K562 (cell line): Measurements from ENCODE around the gene C1QBP. TPM values are rescaled to one million over a fixed set of nuclear protein-coding genes. Genes with fewer than 3 reads are reported as not detected.

Source experiments
- BCLAF1 ChIP-seq, 2 experiments: fragments of 450-650 bp in 1 of 2; IDR thresholded peaks; 2 replicates each; pipeline ENCODE4 v1.6.1; 2011 to 2017; ENCODE audit warnings: low read depth in 2 of 2, antibody characterized with exemption in 1 of 2, borderline replicate concordance in 1 of 2, low read length in 1 of 2, mild to moderate bottlenecking in 1 of 2, mixed read lengths in 1 of 2; ENCODE audit not compliant: control insufficient read depth in 1 of 2
- BRF1 ChIP-seq: IDR thresholded peaks from 3 replicates; pipeline ENCODE4 v1.6.1; 2011; ENCODE audit warnings: borderline replicate concordance, mild to moderate bottlenecking; ENCODE audit not compliant: insufficient read length; ENCODE audit errors: extremely low read depth
- CEBPG ChIP-seq, 3 experiments: fragments of 200-800 bp in 1 of 3; sonication (Bioruptor generic) in 1 of 3; sonication (generic) in 1 of 3; formaldehyde crosslinking in 1 of 3; IDR thresholded peaks in 2 of 3; conservative IDR thresholded peaks in 1 of 3; 2 replicates each; pipeline versions ENCODE4 v1.6.1 to v1.8.0; 2016 to 2022; ENCODE audit warnings: missing compliant biosample characterization in 2 of 3, missing genetic modification characterization in 2 of 3, mild to moderate bottlenecking in 1 of 3, missing genetic modification reagents in 1 of 3
- GABPA ChIP-seq: fragments of 200-800 bp; sonication (Bioruptor generic); conservative IDR thresholded peaks from 2 replicates; pipeline ENCODE4 v1.6.1; 2016; ENCODE audit warnings: low read depth, missing genetic modification characterization, missing compliant biosample characterization
- HDAC8 ChIP-seq: fragments of 450-650 bp; IDR thresholded peaks from 2 replicates; pipeline ENCODE4 v1.6.1; 2016; ENCODE audit warnings: mild to moderate bottlenecking, missing genetic modification characterization, moderate library complexity, missing compliant biosample characterization
- KLF13 ChIP-seq: fragments of 450-650 bp; IDR thresholded peaks from 2 replicates; pipeline ENCODE4 v1.6.1; 2016; ENCODE audit warnings: missing genetic modification characterization, low read depth, mild to moderate bottlenecking, missing compliant biosample characterization, moderate library complexity, borderline replicate concordance
- MTA1 ChIP-seq: fragments of 450-650 bp; IDR thresholded peaks from 2 replicates; pipeline ENCODE4 v1.6.1; 2017; ENCODE audit warnings: borderline replicate concordance
- PHB ChIP-seq: fragments of 250-450 bp; sonication (Bioruptor Pico); IDR thresholded peaks from 2 replicates; pipeline ENCODE4 v1.5.0; 2021
- PKNOX1 ChIP-seq: fragments of 450-650 bp; IDR thresholded peaks from 2 replicates; pipeline ENCODE4 v1.6.1; 2016
- RBM39 ChIP-seq: fragments of 200-400 bp; formaldehyde crosslinking; optimal IDR thresholded peaks from 2 replicates; pipeline ENCODE3; 2018; ENCODE audit warnings: low read depth, low read length
- RERE ChIP-seq: sonication (generic); formaldehyde crosslinking; IDR thresholded peaks from 2 replicates; pipeline ENCODE4 v1.8.0; 2023; ENCODE audit warnings: missing genetic modification reagents, mild to moderate bottlenecking, borderline replicate concordance
- SAFB2 ChIP-seq: fragments of 200-400 bp; formaldehyde crosslinking; IDR thresholded peaks from 2 replicates; pipeline ENCODE4 v1.6.1; 2018; ENCODE audit warnings: borderline replicate concordance, low read length, low read depth, moderate library complexity; ENCODE audit not compliant: severe bottlenecking
- STAG1 ChIP-seq: sonication (generic); formaldehyde crosslinking; IDR thresholded peaks from 2 replicates; pipeline ENCODE4 v1.5.0; 2020; ENCODE audit warnings: missing genetic modification reagents, borderline replicate concordance
- STAT5A ChIP-seq: IDR thresholded peaks from 2 replicates; pipeline ENCODE4 v1.6.1; 2012; ENCODE audit warnings: low read length, inconsistent platforms, borderline replicate concordance
- ZBTB17 ChIP-seq: fragments of 450-650 bp; formaldehyde crosslinking; IDR thresholded peaks from 2 replicates; pipeline ENCODE4 v1.4.0; 2020; ENCODE audit warnings: mild to moderate bottlenecking
- ZEB2 ChIP-seq: fragments of 450-650 bp; IDR thresholded peaks from 2 replicates; pipeline ENCODE4 v1.6.1; 2016
- polyA plus RNA-seq, 8 experiments: library from polyadenylated mRNA; depleted of rRNA in 4 of 8; stranded (reverse) in 5 of 8; unstranded in 3 of 8; fragments of >200 nt; fragmentation: Nextera tagmentation in 2 of 8; fragmentation: Illumina TruSeq in 1 of 8; extraction: Ambion mirVana in 2 of 8; extraction: Trizol in 1 of 8; gene quantifications; 2 replicates each; pipeline versions ENCODE4 v1.2.1 to v1.2.3, GENCODE V29; 2011 to 2014; ENCODE audit warnings: inconsistent platforms in 1 of 8, missing spikeins in 1 of 8
- total RNA-seq, 7 experiments: library from RNA; depleted of rRNA in 6 of 7; stranded (reverse); fragments of >200 nt in 6 of 7; fragmentation: Illumina TruSeq in 2 of 7; extraction: Trizol in 2 of 7; gene quantifications; 2 replicates each; pipeline versions ENCODE4 v1.2.1 to v1.2.3, GENCODE V29; 2011 to 2021; ENCODE audit warnings: low replicate concordance in 1 of 7

Gene C1QBP
- total and polyA plus RNA-seq, 9 of the 15 experiments (the other 6 are each of a cell fraction or from before 2014, with no cell fraction given) = 90.7 to 665 (median 414) TPM

GRCh38 chr17:5419356-5419958, 19.5 kb downstream of the C1QBP start, which contains the start of gene NUP88 (continued):
- TF ChIP-seq RERE (CRISPR knock-in tag) (no peak), PKNOX1 (no peak; the same call in 1 of the 2 replicates), ZBTB17 (no peak), RBM39 (no peak), KLF13 (tag) (no peak), ZEB2 (no peak), BCLAF1 (IDR thresholded peaks at IDR 0.05; ENCODE audit: borderline replicate concordance in 1 of 2, control insufficient read depth in 1 of 2, low read depth in 2 of 2, low read length in 1 of 2) (no peak), GABPA (tag) (peak; percentile 70), STAT5A (no peak), CEBPG (CRISPR knock-in tag; IDR thresholded peaks at IDR 0.05) (no peak), CEBPG (tag; conservative IDR thresholded peaks at IDR 0.05 in 1 of 2, IDR thresholded peaks at IDR 0.05 in 1 of 2) (no peak), PHB (no peak), BRF1 (no peak), HDAC8 (tag) (no peak), MTA1 (no peak), STAG1 (no peak), SAFB2 (no peak)
